VCaP (cell line): ENCODE data around the gene CCDC97.

Experiments
- H3K27ac ChIP-seq: fragments of 450-650 bp; 2 replicates; pipeline ENCODE4 v1.5.1; 2017
- CTCF ChIP-seq: fragments of 450-650 bp; conservative IDR thresholded peaks from 2 replicates; pipeline ENCODE4 v1.5.1; 2017; ENCODE audit warnings: mild to moderate bottlenecking, moderate library complexity

CCDC97 gene

DNA sequence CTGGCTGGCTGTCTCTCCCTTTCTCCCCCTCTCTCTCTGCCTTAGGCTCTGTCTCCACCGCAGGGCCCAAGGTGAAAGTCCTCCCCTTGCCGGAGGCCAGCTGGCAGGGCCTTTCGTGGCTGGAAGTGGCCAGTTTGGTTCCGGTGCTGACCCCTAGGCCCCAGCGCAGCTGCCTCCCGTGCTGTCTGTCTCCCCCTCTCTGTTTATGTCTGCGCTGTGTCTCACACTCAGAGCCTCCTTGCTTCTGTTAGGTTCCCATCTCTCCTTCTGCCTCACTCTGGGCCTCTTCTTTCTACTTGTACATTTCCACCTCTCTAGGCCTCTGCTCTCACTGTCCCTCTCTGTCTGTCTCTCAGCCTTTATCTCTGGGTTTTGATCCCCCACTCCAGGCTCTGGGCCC, 13.1 kb downstream of the CCDC97 start:
- no peak overlapping the region for H3K27ac ChIP-seq
- TF ChIP-seq CTCF = no peak

DNA sequence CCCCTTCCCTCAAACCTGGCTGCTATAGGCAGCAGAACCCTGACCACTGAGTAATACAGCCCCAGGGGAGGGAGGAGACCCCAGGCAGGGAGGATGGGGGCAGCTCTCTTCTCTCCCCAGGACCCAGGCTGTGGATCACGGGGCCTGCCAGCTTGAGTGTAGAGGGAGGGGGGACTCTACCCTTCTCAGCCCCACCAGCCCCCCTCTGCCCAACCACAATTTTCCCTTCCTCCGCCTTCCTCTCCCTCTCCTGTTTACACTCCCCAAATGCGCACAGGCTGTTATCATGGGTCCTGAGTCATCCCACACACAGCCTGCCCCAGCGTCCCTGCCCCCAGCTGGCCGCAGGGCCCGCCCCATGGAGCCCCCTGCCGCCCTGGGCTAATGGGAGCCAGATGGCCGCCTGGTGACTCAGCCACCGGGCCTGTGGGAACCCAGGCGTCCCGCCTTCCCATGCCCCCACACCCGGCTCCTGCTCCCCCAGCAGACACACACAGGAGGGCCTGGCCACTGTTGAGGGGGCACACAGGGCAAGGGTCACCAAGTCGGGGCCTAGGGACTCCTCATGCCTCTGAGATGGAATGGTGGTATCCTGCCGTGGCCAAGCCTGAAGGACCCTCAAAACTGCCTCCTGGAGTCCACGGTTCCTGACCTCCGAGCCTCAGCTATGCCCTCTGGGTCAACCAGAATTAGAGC, 13.6 kb downstream of the CCDC97 start:
- peak overlapping the region; percentile 86; the same call in 1 of the 2 replicates for H3K27ac ChIP-seq
- no peak for TF ChIP-seq CTCF

- peak overlapping the region; percentile 86 for H3K27ac ChIP-seq
- no peak for TF ChIP-seq CTCF
Measured at GRCh38 chr19:41324231-41324702, 14.3 kb downstream of the CCDC97 start.

GRCh38 chr19:41324921-41325639, 15.1 kb downstream of the CCDC97 start:
- peak overlapping the region; percentile 86 for H3K27ac ChIP-seq
- no peak for TF ChIP-seq CTCF

GRCh38 chr19:41325640-41325946, 15.6 kb downstream of the CCDC97 start:
- peak overlapping the region; percentile 86 for H3K27ac ChIP-seq
- no peak for TF ChIP-seq CTCF

- H3K27ac ChIP-seq = peak overlapping the region; percentile 86
- TF ChIP-seq CTCF = no peak
Measured at GRCh38 chr19:41325947-41326706, 16.2 kb downstream of the CCDC97 start.

DNA sequence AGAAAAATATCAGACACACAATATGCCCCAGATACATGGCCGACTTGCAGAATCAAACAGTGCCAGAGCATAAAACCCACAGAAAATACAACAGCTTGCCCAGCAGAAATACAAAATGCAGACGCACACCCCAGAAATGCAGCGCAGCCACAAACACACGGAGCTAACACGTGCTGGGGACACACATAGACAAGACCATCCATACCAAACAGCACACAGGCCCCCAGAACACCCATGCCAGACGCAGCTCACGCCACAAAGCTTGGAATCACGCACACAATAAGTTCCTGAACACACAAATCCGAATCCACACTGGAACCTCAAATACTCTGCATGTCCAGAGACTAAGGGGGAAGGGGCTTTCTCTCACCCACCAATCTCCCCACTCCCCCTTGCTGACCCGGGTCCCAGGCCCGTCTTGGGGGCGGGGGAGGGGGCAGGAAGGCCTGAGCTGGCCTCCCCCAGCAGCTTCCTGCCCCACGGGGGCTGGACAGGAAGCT, 17.2 kb downstream of the CCDC97 start:
- TF ChIP-seq CTCF = no peak
- H3K27ac ChIP-seq = peak overlapping the region; percentile 86
